Astrocyte of the cerebellum (primary cell): ENCODE measurements around the gene CNN1.

Source experiments
- DNase-seq: peaks from one replicate; pipeline ENCODE4 v3.0.0-alpha.2; 2011; ENCODE audit warnings: low read depth
- H3K4me3 ChIP-seq: 2 replicates; pipeline ENCODE4 v1.5.1; 2011; ENCODE audit warnings: mild to moderate bottlenecking, low read depth, low read length, moderate library complexity
- CTCF ChIP-seq: IDR thresholded peaks from 2 replicates; pipeline ENCODE4 v1.5.1; 2012; ENCODE audit warnings: low read length, low read depth, moderate library complexity, mild to moderate bottlenecking; ENCODE audit errors: missing control alignments
- in situ Hi-C: cut with HindIII; loops from 2 replicates; pipeline ENCODE4 v1.10.0; 2017; ENCODE audit warnings: low sequenced_read_pairs

Gene CNN1

DNA sequence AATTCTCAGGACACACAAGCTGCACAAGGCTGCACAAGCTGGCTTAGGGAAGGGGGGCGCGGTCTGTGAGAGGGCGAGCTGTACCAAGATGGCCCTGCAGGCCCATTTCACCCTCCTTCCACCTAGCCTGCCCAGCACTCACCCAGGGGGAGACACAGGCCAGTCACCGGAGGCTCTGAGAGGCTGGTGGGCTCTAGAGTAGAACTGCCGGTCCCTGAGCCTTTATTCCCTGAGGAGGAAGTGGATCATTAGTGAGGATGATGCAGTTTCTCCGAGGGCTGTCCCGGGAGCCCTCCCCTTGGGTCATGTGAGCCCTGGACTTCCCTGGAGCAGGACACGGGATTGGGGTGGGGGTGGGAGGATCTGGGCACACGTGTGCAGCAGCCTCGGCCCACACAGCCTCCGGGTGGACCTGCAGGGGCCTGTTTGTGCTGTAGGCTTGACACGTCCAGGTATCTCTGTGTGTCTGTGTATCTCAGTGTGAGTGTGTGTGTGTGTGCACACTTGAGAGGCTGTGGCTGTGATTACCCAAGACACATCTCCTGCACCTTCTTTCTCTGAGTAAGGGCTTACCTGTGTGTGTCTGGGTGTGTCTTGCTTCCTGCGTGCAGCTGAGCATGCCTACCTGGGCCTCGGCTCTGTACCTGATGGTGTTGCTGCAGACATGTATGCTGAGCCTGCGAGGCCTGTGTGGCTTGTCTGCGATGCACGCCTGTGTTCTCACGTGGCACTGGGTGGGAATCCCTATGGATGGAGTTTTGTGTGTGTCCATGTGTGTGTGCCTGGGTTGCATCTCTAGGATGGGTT lies 39.0 kb downstream of the CNN1 start, which contains the start of gene ACP5:
Gene ACP5 (minus strand): TSS at position 195 of the 807 bp plus-strand sequence. CDS start 328 bp downstream, outside the sequence.
- no peak for DNase-seq
- in situ Hi-C loops = no loop called here
- no peak within 1 kb of the TSS for H3K4me3 ChIP-seq
- no peak for TF ChIP-seq CTCF

- TF ChIP-seq CTCF = no peak
- in situ Hi-C loops = no loop called here
- no peak for DNase-seq
- H3K4me3 ChIP-seq = no peak overlapping the region
These were observed 39.8 kb downstream of the CNN1 start for GRCh38 chr19:11578258-11579142.

DNA sequence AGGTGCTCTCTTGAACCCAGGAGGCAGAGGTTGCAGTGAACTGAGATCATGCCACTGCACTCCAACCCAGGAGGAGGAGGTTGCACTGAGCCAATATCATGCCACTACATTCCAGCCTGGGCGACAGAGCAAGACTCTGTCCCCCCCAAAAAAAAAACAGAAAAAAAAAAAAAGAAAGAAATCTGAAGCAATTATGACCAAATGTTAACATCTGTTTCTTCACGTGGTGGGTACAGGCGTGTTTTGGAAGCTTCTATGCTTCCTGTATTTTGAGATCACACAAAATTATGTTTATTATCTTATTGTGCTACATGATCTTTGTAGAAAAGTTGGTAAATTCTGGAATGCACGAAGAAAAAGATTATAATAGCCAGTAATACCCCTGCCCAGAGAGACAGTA lies 41.5 kb downstream of the CNN1 start:
- in situ Hi-C loops = no loop called here
- no peak for DNase-seq
- no peak for TF ChIP-seq CTCF
- no peak overlapping the region for H3K4me3 ChIP-seq

DNA sequence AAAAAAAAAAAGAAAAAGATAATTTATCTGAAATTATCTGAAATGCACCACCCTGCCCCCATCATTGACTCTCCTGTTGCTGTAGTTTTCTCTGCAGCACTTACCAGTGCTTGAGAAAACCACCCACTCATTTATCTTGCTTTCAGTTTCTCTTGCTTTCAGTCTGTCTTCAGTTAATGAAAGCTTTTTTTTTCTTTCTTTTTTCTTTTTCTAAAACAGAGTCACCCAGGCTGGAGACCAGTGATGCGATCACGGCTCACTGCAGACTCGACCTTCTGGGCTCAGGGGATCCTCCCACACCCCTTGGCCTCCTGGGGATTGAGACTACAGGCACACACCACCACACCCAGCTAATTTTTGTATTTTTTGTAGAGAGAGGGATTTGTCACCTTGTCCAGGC lies 43.1 kb downstream of the CNN1 start:
- in situ Hi-C loops = no loop called here
- no peak for TF ChIP-seq CTCF
- no peak for DNase-seq
- H3K4me3 ChIP-seq = no peak overlapping the region

DNA sequence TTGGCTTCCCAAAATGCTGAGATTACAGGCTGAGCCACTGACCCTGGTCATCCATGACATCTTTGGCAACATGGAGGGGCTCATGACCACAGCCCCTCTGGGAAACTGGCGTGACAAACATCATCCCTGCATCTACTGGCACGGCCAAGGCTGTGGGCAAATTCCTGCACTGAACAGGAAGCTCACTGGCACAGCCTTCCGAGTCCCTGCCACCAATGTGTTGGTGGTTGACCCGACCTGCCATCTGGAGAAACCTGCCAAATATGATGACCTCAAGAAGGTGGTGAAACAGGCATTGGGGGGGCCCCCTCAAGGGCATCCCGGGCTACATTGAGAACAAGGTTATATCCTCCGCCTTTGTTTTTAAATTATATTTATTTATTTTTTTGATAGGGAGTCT lies 47.7 kb downstream of the CNN1 start:
- H3K4me3 ChIP-seq = no peak overlapping the region
- in situ Hi-C loops = no loop called here

More for the DNA sequence above, 47.7 kb downstream of the CNN1 start:
- no peak for TF ChIP-seq CTCF
- no peak for DNase-seq
